HG03175 (cell line): ENCODE measurements around the gene LTBP4.
A peak's percentile ranks its signal among the peaks of the same experiment; 100 is the strongest.
"Not testable (repeated sequence)": the region's sequence is repeated elsewhere in the genome, so short reads cannot be mapped to it uniquely, and the experiment has no call there.

ENCODE experiments used
- ATAC-seq: cut with Tn5 transposase; IDR thresholded peaks from one replicate; pipeline ENCODE4 v1.9.1; 2021; ENCODE audit warnings: mild to moderate bottlenecking, moderate library complexity; ENCODE audit not compliant: unreplicated experiment

LTBP4 gene

DNA sequence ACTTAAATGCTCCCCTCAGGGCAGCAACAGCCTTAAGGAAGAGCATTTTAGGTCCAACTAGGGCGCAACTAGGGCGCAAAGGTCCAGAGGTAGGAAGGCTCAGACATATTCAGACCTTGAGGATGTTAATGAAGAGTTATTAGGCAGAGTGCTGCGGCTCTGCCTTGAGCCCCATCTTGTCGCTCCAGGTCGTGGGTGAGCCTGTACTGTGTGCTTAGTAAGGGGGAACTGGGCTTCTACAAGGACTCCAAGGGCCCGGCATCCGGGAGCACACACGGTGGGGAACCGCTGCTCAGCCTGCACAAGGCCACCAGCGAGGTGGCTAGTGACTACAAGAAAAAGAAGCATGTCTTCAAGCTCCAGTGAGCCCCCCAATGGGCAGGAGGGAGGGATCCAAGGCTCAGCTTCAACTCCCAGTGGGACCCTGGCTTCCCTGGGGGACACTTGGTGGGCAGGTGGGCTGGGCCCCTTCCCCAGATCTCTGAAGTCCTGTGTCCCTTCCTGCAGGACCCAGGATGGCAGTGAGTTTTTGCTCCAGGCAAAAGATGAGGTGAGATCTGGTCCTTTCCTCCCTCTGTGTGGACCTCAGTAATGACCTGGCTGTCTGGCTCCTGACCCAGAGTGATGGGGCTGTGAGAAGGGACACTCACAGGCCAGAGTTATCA lies 29.2 kb upstream of the LTBP4 start:
- no peak for ATAC-seq

- ATAC-seq, result no peak
Measured at GRCh38 chr19:40575326-40575725, 25.8 kb upstream of the LTBP4 start.

DNA sequence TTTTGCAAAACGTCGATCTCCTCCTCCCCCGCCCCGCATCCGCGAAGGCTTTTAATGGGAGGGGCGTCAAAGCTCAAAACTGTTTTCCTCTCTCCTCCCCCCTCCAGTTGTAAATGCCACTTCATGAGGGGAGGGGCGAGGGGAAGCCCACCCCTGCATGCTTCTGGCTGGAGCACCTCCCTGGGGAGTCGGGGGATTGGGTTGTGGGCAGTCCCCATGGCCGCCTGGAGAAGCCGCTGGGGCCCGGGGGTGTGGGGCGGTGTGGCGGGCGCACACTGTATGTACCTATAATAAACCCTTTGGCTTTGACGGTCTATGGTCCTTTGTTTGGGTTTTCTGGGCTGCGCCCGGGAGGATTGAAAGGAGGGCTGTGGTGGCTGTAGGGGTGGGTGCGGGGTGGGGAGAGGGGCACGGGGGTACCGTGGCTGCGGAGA lies 25.0 kb upstream of the LTBP4 start:
- no peak for ATAC-seq

- ATAC-seq, result peak; percentile 97
Measured at GRCh38 chr19:40576585-40577451, 24.4 kb upstream of the LTBP4 start, which contains the start of gene SHKBP1. Gene SHKBP1, plus strand, starts transcription at chr19:40576873. Its CDS starts 27 bp downstream, at chr19:40576900.

- ATAC-seq, result no peak
Measured at GRCh38 chr19:40578442-40578908, 22.7 kb upstream of the LTBP4 start.

- ATAC-seq, result no peak
Measured at GRCh38 chr19:40580619-40581018, 20.6 kb upstream of the LTBP4 start.

- ATAC-seq, result no peak
Measured at GRCh38 chr19:40581531-40581930, 19.6 kb upstream of the LTBP4 start.

- ATAC-seq, result no peak
Measured at GRCh38 chr19:40582467-40582866, 18.7 kb upstream of the LTBP4 start.

DNA sequence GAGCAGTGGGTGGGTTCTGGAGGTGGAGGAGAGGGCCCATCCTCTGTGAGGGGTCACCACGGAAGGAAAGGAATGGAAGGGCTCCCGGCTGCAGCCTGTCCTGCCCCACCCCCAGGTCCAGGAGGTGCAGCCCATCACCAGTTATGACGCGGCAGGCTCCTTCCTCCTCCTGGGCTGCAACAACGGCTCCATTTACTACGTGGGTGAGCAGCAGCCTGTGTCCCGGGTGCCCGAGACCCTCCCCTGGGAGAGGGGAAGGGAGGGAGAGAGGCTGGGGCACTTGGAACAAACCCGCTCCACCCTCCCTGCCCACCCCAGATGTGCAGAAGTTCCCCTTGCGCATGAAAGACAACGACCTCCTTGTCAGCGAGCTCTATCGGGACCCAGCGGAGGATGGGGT lies 17.9 kb upstream of the LTBP4 start:
- no peak for ATAC-seq

DNA sequence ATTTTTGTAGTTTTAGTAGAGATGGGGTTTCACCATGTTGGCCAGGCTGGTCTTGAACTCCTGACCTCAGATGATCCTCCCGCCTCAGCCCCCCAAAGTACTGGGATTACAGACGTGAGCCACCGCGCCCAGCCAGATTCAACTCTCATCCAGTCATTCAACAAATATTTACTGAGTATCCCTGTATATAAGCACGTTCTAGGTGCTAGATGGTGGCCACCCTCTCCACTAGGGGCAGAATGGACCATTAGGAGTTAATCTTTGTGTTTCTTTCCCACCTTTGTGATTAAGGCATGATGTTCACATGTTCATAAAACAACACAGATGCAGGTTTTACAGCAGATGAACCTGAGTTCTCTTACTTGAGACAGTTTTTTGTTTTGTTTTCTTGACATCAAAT lies 17.2 kb upstream of the LTBP4 start:
- ATAC-seq, result no peak

- ATAC-seq, result no peak
Measured at GRCh38 chr19:40585241-40585981, 15.8 kb upstream of the LTBP4 start.

- no peak for ATAC-seq
Measured at GRCh38 chr19:40585982-40586422, 15.2 kb upstream of the LTBP4 start.

GRCh38 chr19:40586611-40587010 lies 14.6 kb upstream of the LTBP4 start:
- ATAC-seq, result no peak

DNA sequence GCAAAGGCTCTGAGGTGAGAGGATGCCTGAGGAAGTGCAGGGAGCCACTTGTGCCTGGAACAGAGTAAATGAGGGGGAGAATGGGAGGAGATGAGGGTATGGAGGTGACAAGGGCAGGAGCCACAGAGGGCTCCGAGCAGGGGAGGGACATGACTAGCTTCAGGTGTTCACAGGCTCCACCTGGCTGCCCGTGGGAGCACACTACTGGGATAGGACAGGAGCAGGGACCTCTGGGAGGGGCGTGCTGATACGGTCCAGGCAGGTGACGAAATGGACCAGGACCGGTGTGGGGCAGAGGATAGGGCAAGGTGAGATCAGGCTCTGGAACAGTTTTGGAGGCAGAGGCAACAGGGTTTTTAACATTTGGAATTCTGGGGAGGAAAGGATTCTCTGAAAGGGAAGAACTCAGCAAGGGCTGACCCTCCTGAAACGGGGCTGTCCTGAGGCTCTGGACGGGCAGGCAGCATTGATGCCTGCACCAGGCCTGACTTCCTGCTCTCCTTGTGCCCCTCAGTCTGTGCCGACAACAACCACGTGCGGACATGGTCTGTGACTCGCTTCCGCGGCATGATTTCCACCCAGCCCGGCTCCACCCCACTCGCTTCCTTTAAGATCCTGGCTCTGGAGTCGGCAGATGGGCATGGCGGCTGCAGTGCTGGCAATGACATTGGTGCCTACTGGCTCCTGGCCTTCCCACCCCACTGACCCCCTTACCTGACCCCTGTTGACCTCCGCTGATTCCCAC lies 12.9 kb upstream of the LTBP4 start:
- no peak for ATAC-seq

DNA sequence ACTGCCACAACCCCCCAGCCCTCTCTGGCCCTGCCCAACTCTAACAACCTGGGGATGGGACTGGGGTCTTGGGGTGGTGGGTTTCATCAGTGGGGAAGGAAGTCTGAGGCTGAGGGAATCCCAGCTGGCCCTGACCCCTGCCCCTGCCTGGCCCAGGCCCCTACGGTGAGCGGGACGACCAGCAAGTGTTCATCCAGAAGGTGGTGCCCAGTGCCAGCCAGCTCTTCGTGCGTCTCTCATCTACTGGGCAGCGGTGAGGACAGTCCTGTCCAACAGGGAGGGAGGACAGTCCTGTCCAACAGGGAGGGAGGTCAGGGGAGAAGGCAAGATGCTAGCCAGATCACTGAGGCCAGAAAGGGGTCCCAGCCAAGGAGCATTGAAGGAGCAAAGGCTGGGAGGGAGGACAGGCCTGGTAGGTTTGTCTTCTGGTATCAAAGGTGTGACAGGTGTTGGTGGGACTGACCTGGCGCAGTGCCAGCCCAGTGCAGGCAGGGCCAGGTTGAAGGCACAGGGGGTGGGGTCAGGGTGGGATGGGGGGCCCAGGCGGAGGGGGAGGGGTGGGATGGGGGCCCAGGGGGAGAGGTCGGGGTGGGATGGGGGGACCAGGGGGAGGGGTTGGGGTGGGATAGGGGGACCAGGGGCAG lies 12.1 kb upstream of the LTBP4 start:
- no peak for ATAC-seq

GRCh38 chr19:40589591-40590429 lies 11.4 kb upstream of the LTBP4 start:
- ATAC-seq, result no peak

GRCh38 chr19:40590464-40591265 lies 10.5 kb upstream of the LTBP4 start:
- no peak for ATAC-seq

GRCh38 chr19:40591724-40592123 lies 9.4 kb upstream of the LTBP4 start:
- not testable (repeated sequence) for ATAC-seq
